Activated CD4-positive, alpha-beta T cell treated with anti-CD3 and anti-CD28 coated beads for 36 hours (primary cell): ENCODE data around the gene CCDC12. TPM values are rescaled to one million over a fixed set of nuclear protein-coding genes. Genes with fewer than 3 reads are reported as not detected.
A peak's percentile ranks its signal among the peaks of the same experiment; 100 is the strongest.

Experiments used
- ATAC-seq: fragments of 200-7000 bp; cut with Tn5 transposase; one replicate; pipeline ENCODE4 v1.10.0; 2021; ENCODE audit warnings: mild to moderate bottlenecking, moderate library complexity
- CTCF ChIA-PET: fragments of 350-600 bp; sonication (Branson Sonifier 250); formaldehyde crosslinking; loops from one replicate; lab custom pipeline; 2021; ENCODE audit warnings: antibody characterized with exemption; lab: Charles Lee
- POLR2A ChIA-PET: fragments of 350-600 bp; sonication (Branson Sonifier 250); formaldehyde crosslinking; loops from one replicate; lab custom pipeline; 2021; ENCODE audit warnings: antibody characterized with exemption, inconsistent platforms; lab: Charles Lee
- DNase-seq: peaks from one replicate; pipeline ENCODE4 v3.0.0-alpha.2; 2020
- H3K27ac Mint-ChIP-seq: one replicate; pipeline ENCODE4 v1.8.0; 2021; ENCODE audit warnings: mixed read lengths
- H3K27me3 Mint-ChIP-seq: one replicate; pipeline ENCODE4 v1.8.0; 2021; ENCODE audit warnings: mixed read lengths
- H3K36me3 Mint-ChIP-seq: one replicate; pipeline ENCODE4 v1.8.0; 2021; ENCODE audit warnings: low read depth, mixed read lengths
- H3K4me1 Mint-ChIP-seq: one replicate; pipeline ENCODE4 v1.8.0; 2021; ENCODE audit warnings: mixed read lengths
- H3K4me3 Mint-ChIP-seq: one replicate; pipeline ENCODE4 v1.8.0; 2021; ENCODE audit warnings: mild to moderate bottlenecking, moderate library complexity, mixed read lengths
- H3K9me3 Mint-ChIP-seq: one replicate; pipeline ENCODE4 v1.8.0; 2021; ENCODE audit warnings: low read depth, mixed read lengths
- intact Hi-C, 2 experiments: fragments of 100-400 bp; cut with DNase I in 1 of 2; cut with micrococcal nuclease in 1 of 2; formaldehyde crosslinking; loops; one replicate each; pipeline versions ENCODE4 v1.14.2 to v1.15.1; 2022 to 2024; cut with DNase I, micrococcal nuclease
- total RNA-seq, 2 experiments: library from RNA; stranded (reverse); gene quantifications; one replicate each; pipeline ENCODE4 v1.2.3, GENCODE V29; 2021

Gene CCDC12
- total RNA-seq, 2 experiments from 2014 or later, result 45.4 to 47.8 TPM

DNA sequence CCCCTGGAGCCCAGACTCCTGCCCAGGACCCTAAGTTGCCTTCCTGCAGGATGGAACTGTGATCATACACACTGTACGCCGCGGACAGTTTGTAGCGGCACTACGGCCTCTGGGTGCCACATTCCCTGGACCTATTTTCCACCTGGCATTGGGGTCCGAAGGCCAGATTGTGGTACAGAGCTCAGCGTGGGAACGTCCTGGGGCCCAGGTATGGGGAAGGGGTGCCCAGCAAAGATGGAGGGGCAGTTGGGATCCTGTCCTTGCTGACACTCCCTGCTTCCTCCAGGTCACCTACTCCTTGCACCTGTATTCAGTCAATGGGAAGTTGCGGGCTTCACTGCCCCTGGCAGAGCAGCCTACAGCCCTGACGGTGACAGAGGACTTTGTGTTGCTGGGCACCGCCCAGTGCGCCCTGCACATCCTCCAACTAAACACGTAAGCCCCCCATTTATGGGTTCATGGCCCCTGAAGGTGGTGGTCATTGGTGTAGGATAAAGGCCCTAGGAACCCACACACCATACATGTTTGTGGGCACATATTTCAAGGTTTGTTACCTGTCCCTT, 31.8 kb upstream of the CCDC12 start:
- no peak for DNase-seq
- CTCF ChIA-PET, result interaction anchor here (1.6 kb wide), 1 partner anchor 62 kb away, joined by 5 read pairs; no protein-coding TSS in a partner anchor
- peaks cover 4% of the 10 kb centered on the region for H3K4me1 Mint-ChIP-seq
- POLR2A ChIA-PET, result no interaction called here
- ATAC-seq, result no peak
- no peaks in the 10 kb centered on the region for H3K27me3 Mint-ChIP-seq
- H3K27ac Mint-ChIP-seq, result peak overlapping the region; percentile 19
- no peak overlapping the region for H3K4me3 Mint-ChIP-seq
- H3K36me3 Mint-ChIP-seq, result peaks cover 32% of the 10 kb centered on the region
- intact Hi-C loops, result loop anchor here in 1 of 2 experiments (2.0 kb wide), 1 partner anchor 50 kb away; no protein-coding TSS in a partner anchor
- H3K9me3 Mint-ChIP-seq, result no peaks in the 10 kb centered on the region

DNA sequence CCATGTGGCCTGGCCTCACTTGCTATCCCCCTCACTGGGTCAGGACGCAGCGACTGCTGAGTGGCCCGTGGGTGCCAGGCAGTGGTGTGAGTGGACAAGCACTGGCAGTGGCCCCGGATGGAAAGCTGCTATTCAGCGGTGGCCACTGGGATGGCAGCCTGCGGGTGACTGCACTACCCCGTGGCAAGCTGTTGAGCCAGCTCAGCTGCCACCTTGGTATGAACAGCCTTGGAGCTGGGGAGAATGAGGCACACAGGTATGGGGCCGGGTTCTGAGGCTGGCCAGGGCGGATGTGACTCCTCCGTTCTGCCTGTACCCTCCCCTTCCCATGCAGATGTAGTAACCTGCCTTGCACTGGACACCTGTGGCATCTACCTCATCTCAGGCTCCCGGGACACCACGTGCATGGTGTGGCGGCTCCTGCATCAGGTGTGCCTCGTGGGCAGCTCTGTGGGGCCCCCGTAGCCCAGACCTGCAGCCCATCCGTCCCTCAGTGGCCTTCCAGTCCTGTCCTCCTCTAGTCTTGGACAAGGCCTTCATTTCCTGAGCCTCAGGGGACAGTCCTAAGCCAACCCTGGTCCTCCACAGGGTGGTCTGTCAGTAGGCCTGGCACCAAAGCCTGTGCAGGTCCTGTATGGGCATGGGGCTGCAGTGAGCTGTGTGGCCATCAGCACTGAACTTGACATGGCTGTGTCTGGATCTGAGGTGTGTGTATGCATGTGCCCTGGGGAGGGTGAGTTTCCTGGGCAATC, 31.1 kb upstream of the CCDC12 start:
- intact Hi-C loops, result loop anchor here in 1 of 2 experiments (2.0 kb wide), 1 partner anchor 49 kb away; no protein-coding TSS in a partner anchor
- no peaks in the 10 kb centered on the region for H3K27me3 Mint-ChIP-seq
- peaks cover 4% of the 10 kb centered on the region for H3K4me1 Mint-ChIP-seq
- POLR2A ChIA-PET, result no interaction called here
- CTCF ChIA-PET, result interaction anchor here (0.6 to 1.6 kb wide), 2 partner anchors 61 to 793 kb away, joined by 3 to 5 read pairs; no protein-coding TSS in a partner anchor
- ATAC-seq (no peak), DNase-seq (peak; percentile 5)
- peaks cover 32% of the 10 kb centered on the region for H3K36me3 Mint-ChIP-seq
- H3K9me3 Mint-ChIP-seq, result no peaks in the 10 kb centered on the region
- H3K4me3 Mint-ChIP-seq, result no peak overlapping the region
- no peak overlapping the region for H3K27ac Mint-ChIP-seq

DNA sequence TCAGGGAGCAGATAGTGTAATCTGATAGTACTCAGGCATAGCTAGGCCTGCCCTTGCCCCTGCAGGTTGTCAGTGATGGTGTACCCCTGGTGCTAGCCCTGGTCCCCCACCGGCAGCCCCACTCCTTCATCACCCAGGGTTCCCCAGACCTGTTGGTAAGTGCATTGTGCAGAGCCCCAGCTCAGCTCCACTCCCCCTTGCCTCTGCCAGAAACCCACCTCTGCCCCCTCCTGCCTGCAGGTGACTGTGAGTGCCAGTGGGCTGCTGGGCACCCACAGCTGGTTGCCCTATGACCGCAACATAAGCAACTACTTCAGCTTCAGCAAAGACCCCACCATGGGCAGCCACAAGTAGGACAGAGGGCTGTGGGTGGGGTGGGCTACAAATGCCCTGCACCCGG, 30.5 kb upstream of the CCDC12 start:
- no peaks in the 10 kb centered on the region for H3K9me3 Mint-ChIP-seq
- peaks cover 34% of the 10 kb centered on the region for H3K36me3 Mint-ChIP-seq
- no peak overlapping the region for H3K27ac Mint-ChIP-seq
- ATAC-seq (no peak), DNase-seq (no peak)
- intact Hi-C loops, result no loop called here
- CTCF ChIA-PET, result interaction anchor here (0.7 to 1.5 kb wide), 2 partner anchors 9 to 38 kb away, joined by 3 read pairs; no protein-coding TSS in a partner anchor
- POLR2A ChIA-PET, result no interaction called here
- peaks cover 4% of the 10 kb centered on the region for H3K4me1 Mint-ChIP-seq
- no peak overlapping the region for H3K4me3 Mint-ChIP-seq
- no peaks in the 10 kb centered on the region for H3K27me3 Mint-ChIP-seq

DNA sequence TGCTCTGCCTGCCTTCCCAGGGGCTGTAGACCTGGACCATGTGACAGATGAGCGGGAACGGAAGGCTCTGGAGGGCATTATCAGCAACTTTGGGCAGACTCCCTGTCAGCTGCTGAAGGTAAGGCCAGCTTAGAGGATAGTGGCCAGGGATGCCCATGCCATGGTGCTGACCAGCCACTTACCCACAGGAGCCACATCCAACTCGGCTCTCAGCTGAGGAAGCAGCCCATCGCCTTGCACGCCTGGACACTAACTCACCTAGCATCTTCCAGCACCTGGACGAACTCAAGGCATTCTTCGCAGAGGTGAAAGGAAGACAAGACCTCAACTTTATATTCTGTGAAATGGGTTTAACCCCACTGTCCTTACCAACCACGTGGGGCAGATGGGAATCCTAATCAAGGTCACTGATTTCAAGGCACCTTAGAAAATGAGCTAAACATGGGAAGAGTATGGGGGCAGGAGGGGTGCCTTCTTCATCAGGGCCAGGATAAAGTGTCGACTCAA, 29.7 kb upstream of the CCDC12 start:
- no peak for DNase-seq
- no peak for ATAC-seq
- Mint-ChIP-seq H3K27ac (no peak overlapping the region), H3K4me3 (no peak overlapping the region), H3K9me3 (no peaks in the 10 kb centered on the region), H3K36me3 (peaks cover 34% of the 10 kb centered on the region), H3K4me1 (peaks cover 4% of the 10 kb centered on the region), H3K27me3 (no peaks in the 10 kb centered on the region)
- intact Hi-C loops, result no loop called here
- POLR2A ChIA-PET, result interaction anchor here (1.1 kb wide), 1 partner anchor 27 kb away, joined by 4 read pairs; the partner anchor contains the start of gene NBEAL2
- CTCF ChIA-PET, result interaction anchor here (0.7 to 1.5 kb wide), 2 partner anchors 9 to 38 kb away, joined by 3 read pairs; no protein-coding TSS in a partner anchor

DNA sequence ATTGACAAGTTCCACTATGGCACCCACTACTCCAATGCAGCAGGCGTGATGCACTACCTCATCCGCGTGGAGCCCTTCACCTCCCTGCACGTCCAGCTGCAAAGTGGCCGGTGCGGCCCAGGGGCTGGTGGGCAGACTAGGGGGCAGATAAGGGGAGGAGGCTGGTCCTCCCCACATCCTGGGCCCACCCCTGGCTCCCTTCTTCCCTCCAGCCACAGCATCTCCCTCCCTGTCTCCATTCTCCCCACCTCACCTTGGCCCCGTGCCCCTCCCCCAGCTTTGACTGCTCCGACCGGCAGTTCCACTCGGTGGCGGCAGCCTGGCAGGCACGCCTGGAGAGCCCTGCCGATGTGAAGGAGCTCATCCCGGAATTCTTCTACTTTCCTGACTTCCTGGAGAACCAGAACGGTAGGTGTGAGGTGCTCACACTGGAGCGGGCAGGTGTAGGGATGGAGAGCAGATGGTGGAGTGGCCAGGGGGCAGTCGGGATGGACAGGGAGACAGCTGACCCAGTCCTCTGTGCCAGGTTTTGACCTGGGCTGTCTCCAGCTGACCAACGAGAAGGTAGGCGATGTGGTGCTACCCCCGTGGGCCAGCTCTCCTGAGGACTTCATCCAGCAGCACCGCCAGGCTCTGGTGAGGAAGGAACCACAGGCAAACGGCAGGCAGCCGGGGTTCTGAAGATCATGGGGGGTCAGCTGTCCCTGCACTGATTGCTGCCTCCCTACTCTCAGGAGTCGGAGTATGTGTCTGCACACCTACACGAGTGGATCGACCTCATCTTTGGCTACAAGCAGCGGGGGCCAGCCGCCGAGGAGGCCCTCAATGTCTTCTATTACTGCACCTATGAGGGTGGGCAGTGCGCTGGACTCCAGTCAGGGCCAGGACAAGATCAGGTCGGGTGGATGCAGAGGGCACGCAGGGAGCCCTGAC, 28.9 kb upstream of the CCDC12 start:
- ChIA-PET POLR2A (interaction anchor here (1.1 kb wide), 1 partner anchor 26 kb away, joined by 4 read pairs; the partner anchor contains the start of gene NBEAL2), CTCF (interaction anchor here (1.5 kb wide), 1 partner anchor 39 kb away, joined by 3 read pairs; no protein-coding TSS in a partner anchor)
- Mint-ChIP-seq H3K4me3 (no peak overlapping the region), H3K36me3 (peaks cover 33% of the 10 kb centered on the region), H3K27me3 (no peaks in the 10 kb centered on the region), H3K27ac (no peak overlapping the region), H3K4me1 (peaks cover 4% of the 10 kb centered on the region), H3K9me3 (no peaks in the 10 kb centered on the region)
- intact Hi-C loops, result no loop called here
- peak; percentile 4 for DNase-seq
- ATAC-seq, result no peak

DNA sequence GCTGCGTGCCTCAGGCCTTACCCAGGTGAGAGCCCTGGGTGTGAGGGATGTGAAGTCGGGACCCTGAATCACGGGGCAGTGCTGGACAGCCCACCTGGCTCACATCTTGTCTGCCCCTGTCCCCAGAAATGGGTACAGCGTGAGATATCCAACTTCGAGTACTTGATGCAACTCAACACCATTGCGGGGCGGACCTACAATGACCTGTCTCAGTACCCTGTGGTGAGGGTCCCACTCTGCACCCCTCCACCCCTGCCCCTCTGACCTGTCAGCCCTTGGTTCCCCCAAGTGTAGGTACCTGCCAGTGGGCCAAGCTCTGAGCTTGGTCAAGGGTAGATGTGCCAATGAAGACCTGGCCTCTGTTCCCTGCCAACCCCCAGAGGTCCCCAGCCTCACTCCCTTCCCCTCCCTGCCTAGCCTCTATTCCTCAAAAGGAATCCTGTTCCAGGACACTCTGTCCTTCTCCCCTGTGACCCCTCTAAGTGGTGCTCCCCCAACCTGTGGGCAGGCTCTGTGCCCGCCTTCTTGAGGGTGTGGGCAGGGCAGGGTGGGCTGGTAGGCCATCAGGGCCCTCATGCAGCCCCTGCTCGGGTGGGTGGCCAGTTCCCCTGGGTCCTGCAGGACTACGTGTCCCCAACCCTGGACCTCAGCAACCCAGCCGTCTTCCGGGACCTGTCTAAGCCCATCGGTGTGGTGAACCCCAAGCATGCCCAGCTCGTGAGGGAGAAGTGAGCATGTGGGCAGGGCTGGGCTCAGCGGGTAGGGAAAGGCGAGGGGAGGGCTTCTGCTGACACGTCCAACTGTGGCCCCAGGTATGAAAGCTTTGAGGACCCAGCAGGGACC, 28.0 kb upstream of the CCDC12 start:
- DNase-seq (no peak), ATAC-seq (no peak)
- POLR2A ChIA-PET, result no interaction called here
- peaks cover 4% of the 10 kb centered on the region for H3K4me1 Mint-ChIP-seq
- no peaks in the 10 kb centered on the region for H3K9me3 Mint-ChIP-seq
- intact Hi-C loops, result no loop called here
- CTCF ChIA-PET, result no interaction called here
- no peak overlapping the region for H3K4me3 Mint-ChIP-seq
- no peaks in the 10 kb centered on the region for H3K27me3 Mint-ChIP-seq
- peaks cover 35% of the 10 kb centered on the region for H3K36me3 Mint-ChIP-seq
- no peak overlapping the region for H3K27ac Mint-ChIP-seq

DNA sequence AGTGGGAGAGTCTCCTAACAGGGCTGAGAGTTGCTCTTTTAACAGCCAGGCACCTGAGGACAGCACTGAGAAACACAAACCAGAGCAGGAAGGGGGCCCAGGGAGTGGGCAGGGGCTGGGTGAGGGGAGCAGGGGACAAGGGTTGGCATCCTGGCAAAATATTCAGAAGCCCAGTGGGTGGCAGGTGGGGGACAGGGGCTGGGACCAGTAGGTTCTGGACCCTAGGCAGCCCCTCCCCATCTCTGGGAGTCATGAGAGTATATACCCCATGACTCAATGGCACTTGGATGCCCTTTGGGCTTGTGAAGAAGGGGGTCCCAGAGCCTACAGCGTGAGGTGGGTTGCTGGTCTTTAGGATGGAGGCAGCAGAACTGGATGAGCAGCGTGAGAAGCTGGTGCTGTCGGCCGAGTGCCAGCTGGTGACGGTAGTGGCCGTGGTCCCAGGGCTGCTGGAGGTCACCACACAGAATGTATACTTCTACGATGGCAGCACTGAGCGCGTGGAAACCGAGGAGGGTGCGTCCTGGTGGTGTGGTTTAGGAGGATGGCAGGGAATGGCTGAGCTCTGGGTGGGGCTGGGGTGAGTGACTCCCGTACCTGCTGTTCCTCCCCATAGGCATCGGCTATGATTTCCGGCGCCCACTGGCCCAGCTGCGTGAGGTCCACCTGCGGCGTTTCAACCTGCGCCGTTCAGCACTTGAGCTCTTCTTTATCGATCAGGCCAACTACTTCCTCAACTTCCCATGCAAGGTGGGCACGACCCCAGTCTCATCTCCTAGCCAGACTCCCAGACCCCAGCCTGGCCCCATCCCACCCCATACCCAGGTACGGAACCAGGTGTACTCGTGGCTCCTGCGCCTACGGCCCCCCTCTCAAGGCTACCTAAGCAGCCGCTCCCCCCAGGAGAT, 27.2 kb upstream of the CCDC12 start:
- ATAC-seq (no peak), DNase-seq (no peak)
- peaks cover 35% of the 10 kb centered on the region for H3K36me3 Mint-ChIP-seq
- H3K9me3 Mint-ChIP-seq, result no peaks in the 10 kb centered on the region
- CTCF ChIA-PET, result no interaction called here
- intact Hi-C loops, result no loop called here
- peaks cover 4% of the 10 kb centered on the region for H3K4me1 Mint-ChIP-seq
- POLR2A ChIA-PET, result no interaction called here
- no peaks in the 10 kb centered on the region for H3K27me3 Mint-ChIP-seq
- H3K4me3 Mint-ChIP-seq, result no peak overlapping the region
- no peak overlapping the region for H3K27ac Mint-ChIP-seq

DNA sequence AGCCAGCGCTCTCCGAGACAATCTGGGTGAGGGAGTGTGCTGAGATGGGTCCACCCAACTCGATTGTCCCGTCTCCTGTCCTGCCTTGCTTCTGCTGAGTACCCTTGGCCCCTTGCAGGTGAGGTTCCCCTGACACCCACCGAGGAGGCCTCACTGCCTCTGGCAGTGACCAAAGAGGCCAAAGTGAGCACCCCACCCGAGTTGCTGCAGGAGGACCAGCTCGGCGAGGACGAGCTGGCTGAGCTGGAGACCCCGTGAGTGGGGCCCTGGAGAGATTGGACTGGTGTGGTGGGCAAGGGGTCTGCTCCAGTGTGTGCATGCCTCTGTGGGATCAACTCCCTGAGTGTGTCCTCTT, 26.5 kb upstream of the CCDC12 start:
- Mint-ChIP-seq H3K27me3 (no peaks in the 10 kb centered on the region), H3K9me3 (no peaks in the 10 kb centered on the region), H3K27ac (no peak overlapping the region), H3K36me3 (peaks cover 31% of the 10 kb centered on the region), H3K4me3 (no peak overlapping the region), H3K4me1 (peaks cover 5% of the 10 kb centered on the region)
- ChIA-PET POLR2A (no interaction called here), CTCF (no interaction called here)
- intact Hi-C loops, result no loop called here
- DNase-seq (no peak), ATAC-seq (no peak)

DNA sequence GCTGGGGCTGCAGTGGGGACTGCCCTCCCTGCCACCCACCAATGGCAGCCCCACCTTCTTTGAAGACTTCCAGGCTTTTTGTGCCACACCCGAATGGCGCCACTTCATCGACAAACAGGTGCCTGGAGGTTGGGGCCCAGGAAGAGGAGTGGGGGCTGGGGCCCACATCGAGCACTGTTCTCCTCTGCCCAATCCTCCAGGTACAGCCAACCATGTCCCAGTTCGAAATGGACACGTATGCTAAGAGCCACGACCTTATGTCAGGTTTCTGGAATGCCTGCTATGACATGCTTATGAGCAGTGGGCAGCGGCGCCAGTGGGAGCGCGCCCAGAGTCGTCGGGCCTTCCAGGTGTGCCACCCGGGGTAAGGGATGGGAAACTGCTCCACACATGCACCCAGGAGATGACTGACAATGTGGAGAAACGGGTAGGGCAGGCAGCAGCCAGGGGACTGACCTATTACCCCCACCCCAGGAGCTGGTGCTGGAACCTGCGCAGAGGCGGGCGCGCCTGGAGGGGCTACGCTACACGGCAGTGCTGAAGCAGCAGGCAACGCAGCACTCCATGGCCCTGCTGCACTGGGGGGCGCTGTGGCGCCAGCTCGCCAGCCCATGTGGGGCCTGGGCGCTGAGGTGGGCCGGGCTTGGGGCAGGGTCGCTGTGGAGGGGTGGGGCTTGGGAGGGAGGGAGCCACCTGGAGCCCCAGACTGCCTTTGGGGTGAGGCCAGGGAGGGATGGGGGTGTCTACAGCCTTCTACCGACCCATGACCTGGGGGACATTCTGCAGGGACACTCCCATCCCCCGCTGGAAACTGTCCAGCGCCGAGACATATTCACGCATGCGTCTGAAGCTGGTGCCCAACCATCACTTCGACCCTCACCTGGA, 25.9 kb upstream of the CCDC12 start:
- H3K27me3 Mint-ChIP-seq, result no peaks in the 10 kb centered on the region
- ATAC-seq (no peak), DNase-seq (peak; percentile 24)
- H3K27ac Mint-ChIP-seq, result no peak overlapping the region
- ChIA-PET POLR2A (no interaction called here), CTCF (no interaction called here)
- peaks cover 31% of the 10 kb centered on the region for H3K36me3 Mint-ChIP-seq
- no peak overlapping the region for H3K4me3 Mint-ChIP-seq
- no peaks in the 10 kb centered on the region for H3K9me3 Mint-ChIP-seq
- intact Hi-C loops, result no loop called here
- H3K4me1 Mint-ChIP-seq, result peaks cover 5% of the 10 kb centered on the region
